HUES48 (cell line): Measurements from ENCODE around the gene GNB1.
A peak's percentile ranks its signal among the peaks of the same experiment; 100 is the strongest.

Source experiments
- H3K27ac ChIP-seq: one replicate; pipeline ENCODE4 v1.7.0; 2013; ENCODE audit warnings: low read depth, low read length, inconsistent platforms
- H3K27me3 ChIP-seq: 2 replicates; pipeline ENCODE4 v1.6.1; 2013; ENCODE audit warnings: mild to moderate bottlenecking, low read length; ENCODE audit not compliant: control insufficient read depth, insufficient read depth
- H3K36me3 ChIP-seq: 2 replicates; pipeline ENCODE4 v1.6.1; 2013; ENCODE audit warnings: low read length; ENCODE audit not compliant: control insufficient read depth, insufficient read depth
- H3K4me1 ChIP-seq: 2 replicates; pipeline ENCODE4 v1.6.1; 2013; ENCODE audit warnings: mild to moderate bottlenecking, low read length; ENCODE audit not compliant: control insufficient read depth, insufficient read depth
- H3K4me3 ChIP-seq: 2 replicates; pipeline ENCODE4 v1.5.1; 2013; ENCODE audit warnings: mild to moderate bottlenecking, low read depth, low read length
- H3K9ac ChIP-seq: 2 replicates; pipeline ENCODE4 v1.6.1; 2013; ENCODE audit warnings: mild to moderate bottlenecking, low read depth, low read length, moderate library complexity
- H3K9me3 ChIP-seq: 2 replicates; pipeline ENCODE4 v1.6.1; 2013; ENCODE audit warnings: low read length; ENCODE audit not compliant: control insufficient read depth, insufficient read depth

The GNB1 gene

GRCh38 chr1:1784933-1785332 lies 106.0 kb downstream of the GNB1 start:
- H3K27ac ChIP-seq, result no peak overlapping the region
- no peak overlapping the region for H3K9ac ChIP-seq
- H3K4me1 ChIP-seq, result peaks cover 32% of the 10 kb centered on the region
- no peaks in the 10 kb centered on the region for H3K9me3 ChIP-seq
- H3K27me3 ChIP-seq, result no peaks in the 10 kb centered on the region
- H3K4me3 ChIP-seq, result no peak overlapping the region
- peaks cover 52% of the 10 kb centered on the region for H3K36me3 ChIP-seq

- Histone ChIP-seq H3K9ac (no peak overlapping the region), H3K36me3 (peaks cover 39% of the 10 kb centered on the region), H3K9me3 (no peaks in the 10 kb centered on the region), H3K4me1 (peaks cover 41% of the 10 kb centered on the region), H3K27ac (peak overlapping the region; percentile 17), H3K27me3 (no peaks in the 10 kb centered on the region), H3K4me3 (no peak overlapping the region)
These were observed 107.6 kb downstream of the GNB1 start for GRCh38 chr1:1783320-1783719.

DNA sequence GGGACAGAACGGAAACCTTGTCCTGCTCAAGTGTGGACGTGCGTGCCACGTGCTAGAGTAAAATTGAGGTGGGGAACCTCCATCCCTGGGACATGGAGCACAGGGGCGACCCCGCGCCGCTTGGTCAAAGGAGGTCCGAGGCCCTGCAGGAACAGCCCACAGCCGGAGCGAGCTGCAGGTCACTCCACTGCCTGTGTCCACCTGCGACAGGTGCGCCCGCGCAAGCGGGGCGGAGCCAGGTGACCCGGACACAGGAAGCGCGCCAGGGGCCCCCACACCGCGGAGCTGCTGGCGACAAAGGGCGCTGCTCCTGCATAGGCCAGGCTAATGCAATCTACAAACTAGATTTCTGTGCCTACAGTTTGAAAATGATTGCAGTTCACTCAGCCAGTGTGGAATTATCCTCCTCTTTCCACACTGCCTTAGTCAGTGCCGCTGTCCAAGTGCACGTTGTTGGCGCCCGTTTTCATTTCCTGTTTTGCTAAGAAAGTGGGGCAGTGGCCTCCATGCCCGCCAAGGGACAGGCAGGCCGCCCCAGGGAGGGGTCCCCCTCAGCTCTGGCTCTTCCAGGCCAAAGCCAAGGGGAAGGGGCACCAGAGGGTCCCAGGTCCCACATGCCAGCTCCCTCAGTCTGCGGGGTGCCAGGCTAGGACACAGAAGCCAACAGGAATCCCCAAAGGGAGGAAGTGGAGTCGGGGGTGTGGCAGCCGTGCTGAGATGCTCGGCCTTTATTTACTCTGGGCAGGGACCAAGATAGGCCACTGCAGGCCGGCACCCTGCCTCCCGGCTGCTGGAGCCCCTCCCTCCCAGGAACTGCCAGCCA lies 108.3 kb downstream of the GNB1 start:
- H3K27me3 ChIP-seq, result no peaks in the 10 kb centered on the region
- H3K9ac ChIP-seq, result no peak overlapping the region
- H3K36me3 ChIP-seq, result peaks cover 32% of the 10 kb centered on the region
- H3K4me1 ChIP-seq, result peaks cover 41% of the 10 kb centered on the region
- H3K9me3 ChIP-seq, result no peaks in the 10 kb centered on the region
- H3K27ac ChIP-seq, result peak overlapping the region; percentile 25
- peak overlapping the region; percentile 18; the same call in 1 of the 2 replicates for H3K4me3 ChIP-seq

- Histone ChIP-seq H3K27ac (no peak overlapping the region), H3K9ac (no peak overlapping the region), H3K9me3 (no peaks in the 10 kb centered on the region), H3K4me1 (peaks cover 41% of the 10 kb centered on the region), H3K36me3 (peaks cover 21% of the 10 kb centered on the region), H3K4me3 (no peak overlapping the region), H3K27me3 (no peaks in the 10 kb centered on the region)
These were observed 109.4 kb downstream of the GNB1 start for GRCh38 chr1:1781526-1781903.

DNA sequence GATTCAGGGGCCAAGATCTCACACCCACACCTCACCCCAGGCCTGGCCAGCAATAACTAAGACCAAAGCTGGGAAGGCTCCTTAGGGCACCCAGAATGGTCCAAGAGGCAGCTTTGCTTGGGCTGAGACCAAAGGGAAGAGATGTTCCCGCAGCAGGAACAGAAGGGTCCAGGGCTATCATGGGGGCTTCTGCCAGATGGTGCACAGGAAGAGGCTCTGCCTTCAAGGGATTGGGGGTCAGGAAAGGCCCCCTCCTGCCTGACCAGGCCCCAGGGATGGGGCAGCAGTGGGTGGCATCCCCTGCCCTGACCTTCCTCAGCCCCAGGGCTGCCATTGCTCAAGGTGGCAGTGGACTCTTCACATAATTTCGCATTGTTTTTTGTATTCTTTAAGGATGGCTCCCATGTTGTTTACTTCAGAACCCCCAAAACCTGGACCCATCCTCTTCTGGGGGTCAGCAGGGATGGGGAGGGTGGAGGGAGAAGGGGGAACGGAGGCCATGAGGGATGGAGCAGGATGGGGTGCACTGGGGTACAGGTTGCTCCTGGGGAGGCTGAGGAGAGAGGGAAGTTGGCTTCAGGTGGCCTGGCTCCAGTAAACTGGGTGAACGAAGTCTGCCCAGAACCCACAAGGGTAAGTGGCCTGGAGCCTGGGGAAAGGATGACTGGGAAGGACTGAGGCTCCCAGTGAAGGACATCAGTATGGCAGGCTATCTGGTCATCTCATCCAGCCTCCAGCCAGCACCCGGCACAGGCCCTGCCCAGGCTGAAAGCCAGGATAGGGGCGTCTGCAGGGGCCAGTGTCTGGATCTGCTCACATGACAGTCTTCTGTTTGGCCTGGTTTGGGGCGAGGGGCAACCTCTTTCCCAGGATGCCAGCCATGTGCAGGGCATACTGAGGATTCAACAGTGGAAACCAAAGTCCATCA lies 110.0 kb downstream of the GNB1 start:
- H3K9ac ChIP-seq, result no peak overlapping the region
- H3K27me3 ChIP-seq, result no peaks in the 10 kb centered on the region
- peak overlapping the region; percentile 90 for H3K27ac ChIP-seq
- H3K36me3 ChIP-seq, result peaks cover 14% of the 10 kb centered on the region
- H3K4me3 ChIP-seq, result peak overlapping the region; percentile 92; the same call in 1 of the 2 replicates
- peaks cover 42% of the 10 kb centered on the region for H3K4me1 ChIP-seq
- H3K9me3 ChIP-seq, result no peaks in the 10 kb centered on the region

DNA sequence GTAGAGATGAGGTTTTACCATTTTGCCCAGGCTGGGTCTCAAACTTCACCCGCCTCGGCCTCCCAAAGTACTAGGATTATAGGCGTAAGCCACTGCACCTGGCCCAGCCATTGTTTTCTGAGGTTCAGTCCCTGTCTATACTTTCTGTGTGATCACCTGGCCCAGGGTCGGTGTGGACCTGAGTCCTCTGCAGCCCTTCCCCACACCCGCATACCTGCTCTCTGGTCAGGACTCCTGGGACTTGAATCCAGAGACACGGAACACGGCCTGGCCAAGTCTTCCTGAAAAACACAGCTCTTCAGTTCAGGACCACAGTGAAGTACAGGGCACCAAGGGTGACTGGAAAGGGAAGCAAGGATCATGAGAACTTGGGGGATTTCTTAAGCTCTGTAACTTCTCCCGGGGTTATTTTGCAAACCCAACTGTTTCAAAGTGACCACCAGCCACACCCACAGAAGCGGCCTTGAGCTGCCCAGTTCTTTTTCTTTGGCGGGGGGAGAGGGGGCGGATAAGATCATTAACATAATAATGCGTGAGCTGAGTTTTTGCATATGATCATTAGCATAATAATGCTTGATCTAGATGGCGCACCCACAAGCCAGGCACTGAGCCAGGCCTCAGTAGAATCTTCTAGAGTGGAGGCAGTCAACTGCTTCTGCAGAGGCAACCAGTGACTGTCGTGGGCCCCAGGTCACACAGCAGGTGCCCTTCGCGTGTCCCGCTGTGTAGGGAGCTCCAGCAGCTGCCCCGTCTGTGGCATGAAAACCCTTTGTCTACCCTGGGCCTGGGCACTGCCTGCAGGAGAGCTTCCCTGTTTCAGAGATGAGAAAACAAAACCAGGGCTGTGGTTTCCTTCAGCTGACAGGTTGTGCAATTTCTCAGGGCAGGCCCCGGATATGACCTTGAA lies 110.9 kb downstream of the GNB1 start:
- Histone ChIP-seq H3K36me3 (peaks cover 5% of the 10 kb centered on the region), H3K27ac (peak overlapping the region; percentile 90), H3K4me3 (peak overlapping the region; percentile 92), H3K4me1 (peaks cover 44% of the 10 kb centered on the region), H3K9ac (peak overlapping the region; percentile 74), H3K27me3 (no peaks in the 10 kb centered on the region), H3K9me3 (no peaks in the 10 kb centered on the region)

DNA sequence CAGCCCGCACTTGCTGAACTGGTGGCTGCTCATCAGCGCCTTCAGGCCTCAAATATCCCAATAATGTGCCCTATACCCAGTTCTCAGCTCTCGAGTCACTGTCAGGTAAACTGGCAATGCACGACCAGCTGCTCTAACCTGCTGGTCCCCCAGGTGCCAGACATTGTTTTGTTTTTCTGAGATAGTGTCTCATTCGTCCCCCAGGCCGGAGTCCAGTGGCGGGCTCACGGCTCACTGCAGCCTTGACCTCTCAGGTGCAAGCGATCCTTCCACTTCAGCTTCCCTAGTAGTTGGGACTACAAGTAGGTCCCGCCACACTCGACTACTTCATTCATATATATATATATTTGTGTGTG lies 111.6 kb downstream of the GNB1 start:
- H3K9me3 ChIP-seq, result no peaks in the 10 kb centered on the region
- H3K27ac ChIP-seq, result peak overlapping the region; percentile 90
- no peaks in the 10 kb centered on the region for H3K36me3 ChIP-seq
- peaks cover 44% of the 10 kb centered on the region for H3K4me1 ChIP-seq
- no peaks in the 10 kb centered on the region for H3K27me3 ChIP-seq
- H3K4me3 ChIP-seq, result peak overlapping the region; percentile 92
- peak overlapping the region; percentile 74 for H3K9ac ChIP-seq

GRCh38 chr1:1778663-1779319 lies 112.1 kb downstream of the GNB1 start:
- Histone ChIP-seq H3K4me3 (peak overlapping the region; percentile 92), H3K27ac (peak overlapping the region; percentile 90), H3K4me1 (peaks cover 44% of the 10 kb centered on the region), H3K27me3 (no peaks in the 10 kb centered on the region), H3K36me3 (peaks cover under 1% of the 10 kb centered on the region; the same call in 1 of the 2 replicates), H3K9ac (peak overlapping the region; percentile 74), H3K9me3 (no peaks in the 10 kb centered on the region)

GRCh38 chr1:1777950-1778662 lies 112.8 kb downstream of the GNB1 start, which contains the start of gene NADK:
Gene NADK (minus strand): TSS chr1:1778470. CDS start chr1:1765406, 13,064 bp downstream.
- H3K4me3 ChIP-seq, result peak within 1 kb of the TSS; percentile 92
- H3K36me3 ChIP-seq, result peaks cover 6% of the 10 kb centered on the region; the same call in 1 of the 2 replicates
- H3K27ac ChIP-seq, result peak within 1 kb of the TSS; percentile 90
- peak within 1 kb of the TSS; percentile 74 for H3K9ac ChIP-seq
- no peaks in the 10 kb centered on the region for H3K27me3 ChIP-seq
- no peaks in the 10 kb centered on the region for H3K9me3 ChIP-seq
- H3K4me1 ChIP-seq, result peaks cover 40% of the 10 kb centered on the region
